Upper lobe of left lung (tissue), 6 donors: ENCODE results near the gene TRIP10. TPM values are rescaled to one million over a fixed set of nuclear protein-coding genes. Genes with fewer than 3 reads are reported as not detected.
"Not testable (repeated sequence)": the region's sequence is repeated elsewhere in the genome, so short reads cannot be mapped to it uniquely, and the experiment has no call there.

Experiments
- ATAC-seq, 2 donors: fragments of 200-7000 bp; cut with Tn5 transposase; one replicate each; pipeline ENCODE4 v1.9.1; 2022; ENCODE audit warnings: mild to moderate bottlenecking in 2 of 2, moderate library complexity in 2 of 2; ENCODE audit not compliant: low FRiP score in 2 of 2
- DNase-seq, 2 donors: peaks; one replicate each; pipeline ENCODE4 v3.0.0-alpha.2; 2019 to 2020
- H3K27ac ChIP-seq, 4 donors: fragments of 200-600 bp; sonication (generic); one replicate each; pipeline ENCODE4 v1.5.1; 2016 to 2019
- H3K27me3 ChIP-seq, 4 donors: fragments of 200-600 bp; sonication (generic); one replicate each; pipeline ENCODE4 v1.5.1; 2017 to 2019
- H3K36me3 ChIP-seq, 4 donors: fragments of 200-600 bp; sonication (generic); one replicate each; pipeline ENCODE4 v1.5.1; 2016 to 2019
- H3K4me1 ChIP-seq, 4 donors: fragments of 200-600 bp; sonication (generic); one replicate each; pipeline ENCODE4 v1.5.1; 2018 to 2019
- H3K4me3 ChIP-seq, 4 donors: fragments of 200-600 bp; sonication (generic); one replicate each; pipeline ENCODE4 v1.5.1; 2017 to 2019; ENCODE audit warnings: mild to moderate bottlenecking in 2 of 4, moderate library complexity in 1 of 4
- H3K9me3 ChIP-seq, 4 donors: fragments of 200-600 bp; sonication (generic); one replicate each; pipeline ENCODE4 v1.5.1; 2018 to 2019
- EP300 ChIP-seq, 4 donors: sonication (generic); formaldehyde crosslinking; IDR thresholded peaks; one replicate each; pipeline ENCODE4 v1.5.1; 2017; ENCODE audit warnings: antibody characterized with exemption in 4 of 4, control low read depth in 2 of 4
- POLR2A ChIP-seq, 4 donors: fragments of 450-650 bp; IDR thresholded peaks; one replicate each; pipeline ENCODE4 v1.5.1; 2016 to 2017; ENCODE audit warnings: antibody characterized with exemption in 4 of 4, mild to moderate bottlenecking in 2 of 4
- POLR2AphosphoS5 ChIP-seq, 2 donors: sonication (generic); formaldehyde crosslinking; IDR thresholded peaks; one replicate each; pipeline ENCODE4 v1.5.1; 2017; ENCODE audit warnings: antibody characterized with exemption in 2 of 2
- WGBS, 2 donors: methylation state at CpG; one replicate each; pipeline ENCODE4 v1.1.5; 2017 to 2018; 5-methylcytosine and 5-hydroxymethylcytosine counted together
- total RNA-seq, 6 donors: library from RNA; depleted of rRNA in 4 of 6; stranded (reverse); fragments of >200 nt in 4 of 6; gene quantifications; one replicate each; pipeline versions ENCODE4 v1.1.0 to v1.2.1, GENCODE V29; 2016 to 2021
- TF ChIP-seq, protein P1 (sequence below), 6 experiments: fragments of 450-650 bp in 4 of 6; fragments of 200-600 bp in 2 of 6; sonication (generic) in 2 of 6; IDR thresholded peaks; one replicate each; pipeline ENCODE4 v1.5.1; 2016 to 2019; ENCODE audit warnings: antibody characterized with exemption in 6 of 6
- donor health status: DM: no; HTN: no; CAD: no; lungs with moderate emphysema.
- donor health status: DM: no; HTN: yes; CAD: no; lungs with severe emphysema.

Gene TRIP10
- total RNA-seq, 6 donors from 2014 or later, result 59.6 to 423 (median 74.3) TPM

DNA sequence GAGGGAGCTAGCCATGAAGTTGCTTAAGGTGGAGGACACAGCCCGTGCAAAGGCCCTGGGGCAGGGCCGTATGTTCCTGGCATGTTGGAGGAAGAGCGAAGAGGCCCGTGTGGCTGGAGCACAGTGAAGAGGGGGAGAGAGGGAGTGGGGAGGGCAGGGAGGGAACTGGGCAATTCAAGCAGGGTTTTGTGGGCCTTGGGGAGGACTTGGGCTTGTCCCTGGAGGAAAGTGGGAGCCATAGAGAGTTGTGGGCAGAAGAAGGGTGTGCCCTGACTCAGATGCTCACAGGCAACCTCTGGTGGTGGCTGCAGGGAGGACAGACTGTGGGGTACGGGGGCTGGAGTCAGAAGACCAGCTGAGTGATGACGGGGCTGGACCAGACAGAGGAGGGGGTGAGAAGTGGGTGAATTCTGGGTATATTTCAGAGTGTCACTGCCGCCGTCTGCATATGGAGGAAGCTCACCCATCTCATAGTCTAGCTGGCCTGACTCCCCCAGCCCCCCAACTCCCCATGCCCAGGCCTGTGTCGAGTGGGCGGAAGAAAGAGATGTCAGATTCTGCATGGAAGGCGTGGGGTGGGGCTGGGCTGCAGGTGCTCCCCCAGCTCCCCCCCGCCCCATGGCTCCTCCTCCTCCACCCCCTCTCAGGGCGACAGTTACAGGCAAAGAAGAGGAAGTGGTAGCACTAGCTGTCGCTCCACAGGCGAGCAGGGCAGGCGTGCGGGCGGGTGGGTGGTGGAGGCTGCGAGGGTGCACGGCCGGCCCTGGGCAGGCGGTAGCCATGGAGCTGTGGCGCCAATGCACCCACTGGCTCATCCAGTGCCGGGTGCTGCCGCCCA is 32.8 kb downstream of the TRIP10 start, which contains the start of gene VAV1:
Gene VAV1, plus strand, starts transcription at position 681 of the 838 bp plus-strand sequence. Its CDS starts 100 bp downstream, at position 781.
- Histone ChIP-seq H3K36me3 (no peaks in the 10 kb centered on the region), H3K27ac (peak within 1 kb of the TSS; percentile 71 to 92 (median 76)), H3K4me3 (peak within 1 kb of the TSS; percentile 44 to 60 (median 56)), H3K27me3 (no peaks in the 10 kb centered on the region), H3K4me1 (peaks cover under 1 to 17% (median 10%) of the 10 kb centered on the region in 4 donors), H3K9me3 (no peaks in the 10 kb centered on the region)
- 49 to 53% methylated on average over 16 to 17 of the region's 25 CpGs for WGBS, 2 donors
- peak; percentile 74 to 81 for ATAC-seq
- peak; percentile 79 to 93 for DNase-seq
- TF ChIP-seq, protein P1, sequence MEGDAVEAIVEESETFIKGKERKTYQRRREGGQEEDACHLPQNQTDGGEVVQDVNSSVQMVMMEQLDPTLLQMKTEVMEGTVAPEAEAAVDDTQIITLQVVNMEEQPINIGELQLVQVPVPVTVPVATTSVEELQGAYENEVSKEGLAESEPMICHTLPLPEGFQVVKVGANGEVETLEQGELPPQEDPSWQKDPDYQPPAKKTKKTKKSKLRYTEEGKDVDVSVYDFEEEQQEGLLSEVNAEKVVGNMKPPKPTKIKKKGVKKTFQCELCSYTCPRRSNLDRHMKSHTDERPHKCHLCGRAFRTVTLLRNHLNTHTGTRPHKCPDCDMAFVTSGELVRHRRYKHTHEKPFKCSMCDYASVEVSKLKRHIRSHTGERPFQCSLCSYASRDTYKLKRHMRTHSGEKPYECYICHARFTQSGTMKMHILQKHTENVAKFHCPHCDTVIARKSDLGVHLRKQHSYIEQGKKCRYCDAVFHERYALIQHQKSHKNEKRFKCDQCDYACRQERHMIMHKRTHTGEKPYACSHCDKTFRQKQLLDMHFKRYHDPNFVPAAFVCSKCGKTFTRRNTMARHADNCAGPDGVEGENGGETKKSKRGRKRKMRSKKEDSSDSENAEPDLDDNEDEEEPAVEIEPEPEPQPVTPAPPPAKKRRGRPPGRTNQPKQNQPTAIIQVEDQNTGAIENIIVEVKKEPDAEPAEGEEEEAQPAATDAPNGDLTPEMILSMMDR (IDR thresholded peaks at IDR 0.05), result peak in 3 of 6 experiments; percentile 14 to 42 (median 27)
- TF ChIP-seq POLR2AphosphoS5 (IDR thresholded peaks at IDR 0.05), result peak; percentile 12 to 65
- no peak for TF ChIP-seq EP300 (IDR thresholded peaks at IDR 0.05)
- peak in 1 of 4 donors; percentile 67 for TF ChIP-seq POLR2A (IDR thresholded peaks at IDR 0.05)

DNA sequence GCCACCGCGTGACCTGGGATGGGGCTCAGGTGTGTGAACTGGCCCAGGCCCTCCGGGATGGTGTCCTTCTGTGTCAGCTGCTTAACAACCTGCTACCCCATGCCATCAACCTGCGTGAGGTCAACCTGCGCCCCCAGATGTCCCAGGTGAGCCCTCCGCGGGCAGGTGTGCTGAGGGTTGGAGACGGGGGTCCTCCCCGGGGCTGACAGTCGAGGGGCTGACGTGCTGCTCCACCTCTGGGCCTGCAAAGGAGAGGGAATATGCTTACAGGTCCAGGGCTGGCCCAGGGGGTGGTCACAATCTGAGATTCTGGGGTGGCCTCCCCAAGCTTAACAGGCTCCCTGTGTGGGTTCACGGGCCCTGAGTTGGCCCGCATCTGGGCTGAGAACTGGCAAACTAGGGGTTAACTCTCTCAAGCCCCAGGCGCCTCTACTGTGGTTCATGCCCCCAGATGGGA is 33.4 kb downstream of the TRIP10 start:
- 36% methylated on average over 10 of the region's 14 CpGs; no CpG with 5 or more reads in 1 of the 2 donors for WGBS, 2 donors
- Histone ChIP-seq H3K27ac (peak overlapping the region; percentile 71 to 92 (median 76)), H3K4me3 (peak overlapping the region; percentile 44 to 60 (median 56))

DNA sequence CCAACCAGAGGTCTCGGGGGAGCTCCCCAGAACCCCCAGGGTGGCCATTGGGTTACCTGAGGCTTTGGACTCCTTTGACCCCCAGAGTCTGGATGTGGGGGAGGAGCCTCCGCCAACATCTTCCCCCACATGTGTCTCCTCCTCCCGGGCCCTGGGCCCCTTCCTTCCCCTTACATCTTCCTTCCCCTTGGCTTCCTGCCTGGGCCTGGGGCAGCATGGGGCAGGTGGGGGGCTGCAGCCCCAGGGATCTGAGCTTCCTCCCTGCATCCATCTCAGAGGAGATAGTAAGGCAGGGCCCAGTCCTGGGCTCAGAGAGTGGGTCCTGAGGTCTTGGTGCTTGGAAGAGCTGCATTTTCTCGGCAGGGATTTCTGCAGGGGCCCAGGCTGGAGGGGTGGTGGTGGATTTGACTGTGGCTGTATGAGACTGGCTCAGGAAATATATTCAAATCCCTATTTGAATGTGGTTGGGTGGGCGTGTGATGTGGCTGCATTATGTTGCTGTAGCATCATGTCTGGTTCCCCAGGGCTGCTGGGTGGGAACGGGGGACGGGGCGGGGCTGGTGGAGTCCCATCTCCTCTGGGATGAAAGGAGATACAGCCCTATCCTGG is 33.9 kb downstream of the TRIP10 start:
- Histone ChIP-seq H3K9me3 (no peaks in the 10 kb centered on the region), H3K36me3 (no peaks in the 10 kb centered on the region), H3K27ac (peak overlapping the region; percentile 71 to 92 (median 76)), H3K4me1 (peaks cover 0 to 7% (median under 1%) of the 10 kb centered on the region in 4 donors), H3K27me3 (no peaks in the 10 kb centered on the region), H3K4me3 (peak overlapping the region; percentile 44 to 60 (median 56))
- DNase-seq (peak; percentile 52 to 67), ATAC-seq (peak; percentile 55 to 67)
- 44 to 63% methylated on average over 7 to 8 of the region's 8 CpGs for WGBS, 2 donors
- TF ChIP-seq, protein P1 (IDR thresholded peaks at IDR 0.05), result no peak
- TF ChIP-seq POLR2A (IDR thresholded peaks at IDR 0.05) (no peak), POLR2AphosphoS5 (IDR thresholded peaks at IDR 0.05) (no peak), EP300 (IDR thresholded peaks at IDR 0.05) (no peak)

More for the DNA sequence above, 33.4 kb downstream of the TRIP10 start:
- TF ChIP-seq EP300 (IDR thresholded peaks at IDR 0.05) (no peak), POLR2AphosphoS5 (IDR thresholded peaks at IDR 0.05) (no peak), POLR2A (IDR thresholded peaks at IDR 0.05) (no peak)
- TF ChIP-seq, protein P1 (IDR thresholded peaks at IDR 0.05), result no peak
- DNase-seq (no peak), ATAC-seq (no peak)
- H3K4me1 ChIP-seq, result peaks cover 0 to 11% (median 3%) of the 10 kb centered on the region in 4 donors
- H3K9me3 ChIP-seq, result no peaks in the 10 kb centered on the region
- no peaks in the 10 kb centered on the region for H3K27me3 ChIP-seq
- H3K36me3 ChIP-seq, result no peaks in the 10 kb centered on the region

DNA sequence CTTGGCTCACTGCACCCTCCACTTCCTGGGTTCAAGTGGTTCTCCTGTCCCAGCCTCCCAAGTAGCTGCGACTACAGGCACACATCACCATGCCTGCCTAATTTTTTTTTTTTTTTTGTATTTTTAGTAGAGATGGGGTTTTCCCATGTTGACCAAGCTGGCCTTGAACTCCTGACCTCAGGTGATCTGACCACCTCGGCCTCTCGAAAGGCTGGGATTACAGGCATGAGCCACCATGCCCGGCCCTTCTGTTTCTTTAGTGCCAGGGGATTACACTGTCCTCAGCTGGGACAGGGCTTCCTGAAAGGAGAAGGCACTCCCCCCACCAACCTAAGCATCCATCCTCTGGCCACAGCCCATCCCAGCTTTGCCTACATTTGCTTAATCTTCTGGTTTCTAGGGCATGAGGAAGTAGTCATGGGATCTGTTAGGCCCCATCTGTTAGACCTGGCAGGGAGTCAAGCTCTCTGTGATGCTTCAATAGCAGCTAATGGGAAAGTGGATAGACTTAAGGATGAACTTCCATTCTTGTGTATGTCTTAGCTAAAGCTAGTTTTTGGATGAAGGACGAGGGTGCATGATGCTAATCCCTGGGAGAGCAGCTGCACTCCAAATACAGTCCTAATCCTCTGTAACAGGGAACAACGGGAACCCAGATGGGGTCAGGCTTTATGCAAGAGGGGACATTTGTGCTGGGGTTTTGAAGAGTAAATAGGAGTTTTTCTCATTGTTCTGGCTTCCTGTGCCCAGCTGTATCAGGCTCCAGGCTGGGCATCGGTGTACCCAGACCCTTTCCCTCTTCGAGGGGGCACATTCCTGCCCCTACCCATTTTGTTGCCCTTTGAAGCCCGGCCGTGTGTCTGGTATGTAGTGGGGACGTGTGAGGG is 35.6 kb downstream of the TRIP10 start:
- DNase-seq (no peak), ATAC-seq (peak in 1 of 2 donors; percentile 28)
- TF ChIP-seq POLR2A (IDR thresholded peaks at IDR 0.05) (no peak), POLR2AphosphoS5 (IDR thresholded peaks at IDR 0.05) (no peak), EP300 (IDR thresholded peaks at IDR 0.05) (no peak)
- TF ChIP-seq, protein P1 (IDR thresholded peaks at IDR 0.05), result no peak
- H3K4me1 ChIP-seq, result peaks cover 0 to 7% (median 0%) of the 10 kb centered on the region in 4 donors
- no peaks in the 10 kb centered on the region for H3K36me3 ChIP-seq
- H3K9me3 ChIP-seq, result no peaks in the 10 kb centered on the region
- peak overlapping the region in 1 of 4 donors; percentile 16 for H3K27ac ChIP-seq
- no peak overlapping the region for H3K4me3 ChIP-seq
- 72 to 75% methylated on average over 11 of the region's 11 CpGs for WGBS, 2 donors
- H3K27me3 ChIP-seq, result no peaks in the 10 kb centered on the region

DNA sequence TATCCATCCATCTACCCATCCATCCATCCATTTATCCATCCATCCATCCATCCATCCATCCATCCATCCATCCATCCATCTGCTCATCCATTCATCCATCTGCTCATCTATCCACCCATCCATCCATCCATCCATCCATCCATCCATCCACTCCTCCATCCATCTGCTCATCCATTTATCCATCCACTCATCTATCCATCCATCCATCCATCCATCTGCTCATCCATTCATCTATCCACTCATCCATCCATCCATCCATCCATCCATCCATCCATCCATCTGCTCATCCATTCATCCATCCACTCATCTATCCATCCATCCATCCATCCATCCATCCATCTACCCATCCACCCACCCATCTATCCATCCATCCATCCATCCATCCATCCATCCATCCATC is 36.6 kb downstream of the TRIP10 start:
- H3K27me3 ChIP-seq, ATAC-seq, DNase-seq, H3K27ac ChIP-seq, H3K9me3 ChIP-seq, H3K4me1 ChIP-seq, H3K36me3 ChIP-seq, H3K4me3 ChIP-seq: not testable (repeated sequence)
